Esophagus squamous epithelium (tissue), 5 donors: ENCODE measurements around the gene BAG3. TPM values are rescaled to one million over a fixed set of nuclear protein-coding genes. Genes with fewer than 3 reads are reported as not detected.

ENCODE experiments used
- DNase-seq: peaks from one replicate; lab custom pipeline; 2025; lab: John Stamatoyannopoulos, UW
- H3K27ac ChIP-seq, 4 donors: fragments of 200-600 bp; sonication (generic); one replicate each; pipeline ENCODE4 v1.5.1; 2016 to 2019; ENCODE audit warnings: mild to moderate bottlenecking in 1 of 4
- H3K27me3 ChIP-seq, 4 donors: fragments of 200-600 bp; sonication (generic); 1 replicate in 3 of 4; 2 replicates in 1 of 4; pipeline versions ENCODE4 v1.5.1 to v1.6.0; 2017 to 2021; ENCODE audit warnings: antibody characterized with exemption in 1 of 4
- H3K36me3 ChIP-seq, 3 donors: fragments of 200-600 bp; sonication (generic); one replicate each; pipeline ENCODE4 v1.5.1; 2016 to 2019
- H3K4me1 ChIP-seq, 3 donors: fragments of 200-600 bp; sonication (generic); one replicate each; pipeline ENCODE4 v1.5.1; 2017 to 2019
- H3K4me3 ChIP-seq, 4 donors: fragments of 200-600 bp; sonication (generic); 1 replicate in 3 of 4; 2 replicates in 1 of 4; pipeline ENCODE4 v1.5.1; 2016 to 2019; ENCODE audit warnings: mild to moderate bottlenecking in 2 of 4, moderate library complexity in 1 of 4
- H3K9me3 ChIP-seq, 3 donors: fragments of 200-600 bp; sonication (generic); one replicate each; pipeline ENCODE4 v1.5.1; 2016 to 2019
- CTCF ChIP-seq, 6 experiments: fragments of 450-650 bp in 4 of 6; fragments of 200-600 bp in 2 of 6; sonication (generic) in 2 of 6; IDR thresholded peaks; one replicate each; pipeline ENCODE4 v1.5.1; 2016 to 2019; ENCODE audit warnings: antibody characterized with exemption in 6 of 6, mild to moderate bottlenecking in 4 of 6, moderate library complexity in 4 of 6
- POLR2A ChIP-seq, 4 donors: fragments of 450-650 bp; IDR thresholded peaks; one replicate each; pipeline ENCODE4 v1.6.1; 2017; ENCODE audit warnings: antibody characterized with exemption in 4 of 4, mild to moderate bottlenecking in 4 of 4, moderate library complexity in 3 of 4
- WGBS, 2 donors: methylation state at CpG; one replicate each; pipeline ENCODE4 v1.1.5; 2018; 5-methylcytosine and 5-hydroxymethylcytosine counted together
- intact Hi-C: fragments of 100-400 bp; cut with DNase I; formaldehyde crosslinking; loops from one replicate; pipeline ENCODE4 v1.15.0; 2022
- total RNA-seq, 4 donors: library from RNA; depleted of rRNA; stranded (reverse); fragments of >200 nt; gene quantifications; one replicate each; pipeline ENCODE4 v1.1.0, GENCODE V29; 2016
- donor health status: DM: yes; HTN: yes; CAD: no.

Gene BAG3
- total RNA-seq, 4 donors from 2014 or later, result 51.6 to 102 (median 57.2) TPM

GRCh38 chr10:119653916-119654315 is 2.7 kb downstream of the BAG3 start:
- Histone ChIP-seq H3K9me3 (no peaks in the 10 kb centered on the region), H3K27ac (peak overlapping the region; percentile 99 to 100 (median 100)), H3K36me3 (peaks cover 0 to 11% (median 0%) of the 10 kb centered on the region in 3 donors), H3K4me1 (peaks cover 52 to 71% (median 57%) of the 10 kb centered on the region in 3 donors), H3K4me3 (peak overlapping the region; percentile 84 to 99 (median 99)), H3K27me3 (no peaks in the 10 kb centered on the region)
- DNase-seq, result no peak
- no peak for TF ChIP-seq CTCF (IDR thresholded peaks at IDR 0.05)
- no peak for TF ChIP-seq POLR2A (IDR thresholded peaks at IDR 0.05)
- 28 to 38% methylated on average over 2 of the region's 2 CpGs for WGBS, 2 donors
- intact Hi-C loops, result no loop called here

- H3K4me3 ChIP-seq, result peak overlapping the region in 3 of 4 donors; percentile 84 to 99 (median 99)
Measured at GRCh38 chr10:119654540-119654939, 3.4 kb downstream of the BAG3 start.

GRCh38 chr10:119655566-119656001 is 4.4 kb downstream of the BAG3 start:
- 19 to 25% methylated on average over 8 to 11 of the region's 11 CpGs for WGBS, 2 donors
- no peak for DNase-seq
- peak overlapping the region in 3 of 4 donors; percentile 84 to 99 (median 99) for H3K4me3 ChIP-seq
- peak overlapping the region; percentile 99 to 100 (median 100) for H3K27ac ChIP-seq
- H3K27me3 ChIP-seq, result no peaks in the 10 kb centered on the region
- H3K36me3 ChIP-seq, result peaks cover 0 to 28% (median 0%) of the 10 kb centered on the region in 3 donors
- peaks cover 69 to 83% (median 73%) of the 10 kb centered on the region in 3 donors for H3K4me1 ChIP-seq
- TF ChIP-seq CTCF (IDR thresholded peaks at IDR 0.05), result no peak
- peak in 3 of 4 donors; percentile 31 to 58 (median 46) for TF ChIP-seq POLR2A (IDR thresholded peaks at IDR 0.05)
- intact Hi-C loops, result no loop called here
- no peaks in the 10 kb centered on the region for H3K9me3 ChIP-seq

More at GRCh38 chr10:119654540-119654939, 3.4 kb downstream of the BAG3 start:
- Histone ChIP-seq H3K9me3 (no peaks in the 10 kb centered on the region), H3K27me3 (no peaks in the 10 kb centered on the region), H3K36me3 (peaks cover 0 to 17% (median 0%) of the 10 kb centered on the region in 3 donors), H3K27ac (peak overlapping the region; percentile 99 to 100 (median 100)), H3K4me1 (peaks cover 58 to 77% (median 63%) of the 10 kb centered on the region in 3 donors)
- 29 to 58% methylated on average over 3 to 5 of the region's 6 CpGs for WGBS, 2 donors
- DNase-seq, result no peak
- peak in 2 of 4 donors; percentile 28 to 57 for TF ChIP-seq POLR2A (IDR thresholded peaks at IDR 0.05)
- TF ChIP-seq CTCF (IDR thresholded peaks at IDR 0.05), result no peak
- intact Hi-C loops, result no loop called here

GRCh38 chr10:119656760-119657159 is 5.6 kb downstream of the BAG3 start:
- intact Hi-C loops, result no loop called here
- no peaks in the 10 kb centered on the region for H3K27me3 ChIP-seq
- peaks cover 74 to 92% (median 85%) of the 10 kb centered on the region in 3 donors for H3K4me1 ChIP-seq
- 36 to 44% methylated on average over 2 of the region's 2 CpGs for WGBS, 2 donors
- H3K36me3 ChIP-seq, result peaks cover 0 to 37% (median 0%) of the 10 kb centered on the region in 3 donors
- TF ChIP-seq CTCF (IDR thresholded peaks at IDR 0.05) (no peak), POLR2A (IDR thresholded peaks at IDR 0.05) (no peak)
- H3K9me3 ChIP-seq, result no peaks in the 10 kb centered on the region
- no peak overlapping the region for H3K4me3 ChIP-seq
- H3K27ac ChIP-seq, result peak overlapping the region; percentile 76 to 100 (median 100)
- no peak for DNase-seq

GRCh38 chr10:119657725-119658124 is 6.5 kb downstream of the BAG3 start:
- H3K36me3 ChIP-seq, result peaks cover 0 to 38% (median 0%) of the 10 kb centered on the region in 3 donors
- H3K4me1 ChIP-seq, result peaks cover 74 to 100% (median 95%) of the 10 kb centered on the region in 3 donors
- whole genome bisulfite sequencing, 2 donors, result 20 to 46% methylated on average over 7 of the region's 7 CpGs
- H3K27me3 ChIP-seq, result no peaks in the 10 kb centered on the region
- peak overlapping the region in 3 of 4 donors; percentile 13 to 33 (median 18) for H3K4me3 ChIP-seq
- H3K27ac ChIP-seq, result peak overlapping the region; percentile 76 to 100 (median 100)
- no peaks in the 10 kb centered on the region for H3K9me3 ChIP-seq
- no peak for DNase-seq
- intact Hi-C loops, result no loop called here
- TF ChIP-seq CTCF (IDR thresholded peaks at IDR 0.05) (no peak), POLR2A (IDR thresholded peaks at IDR 0.05) (no peak)
